ENCODE measurements around the gene HIRA.

GRCh38 chr22:19438298-19438697, 6.8 kb upstream of the HIRA start:
- TF ChIP-seq CTCF (IDR thresholded peaks at IDR 0.05; ENCODE audit: low read length) (no peak), EZH2 (optimal IDR thresholded peaks at IDR 0.05; ENCODE audit: low read depth, low read length) (no peak), EZH2phosphoT487 (IDR thresholded peaks at IDR 0.05; ENCODE audit: low read length) (no peak)
